Measurements from ENCODE around the gene ZRANB1. TPM values are rescaled to one million over a fixed set of nuclear protein-coding genes. Genes with fewer than 3 reads are reported as not detected.

Gene ZRANB1
- total RNA-seq, 4 donors from 2014 or later: 35.5 to 48.7 (median 44.3) TPM

- Histone ChIP-seq H3K36me3 (peaks cover 0 to 98% of the 10 kb centered on the region in 2 donors), H3K4me1 (peaks cover 0 to 27% (median 8%) of the 10 kb centered on the region in 3 donors), H3K27ac (no peak overlapping the region), H3K27me3 (no peaks in the 10 kb centered on the region), H3K4me3 (no peak overlapping the region), H3K9me3 (no peaks in the 10 kb centered on the region)
- TF ChIP-seq POLR2A (IDR thresholded peaks at IDR 0.05): no peak
- 91 to 94% methylated on average over 11 to 14 of the region's 21 CpGs for WGBS, 2 donors (ENCODE audit: low coverage in 1 of 2)
- no peak for ATAC-seq
Observed at GRCh38 chr10:124993736-124994451, 52.0 kb downstream of the ZRANB1 start.

DNA sequence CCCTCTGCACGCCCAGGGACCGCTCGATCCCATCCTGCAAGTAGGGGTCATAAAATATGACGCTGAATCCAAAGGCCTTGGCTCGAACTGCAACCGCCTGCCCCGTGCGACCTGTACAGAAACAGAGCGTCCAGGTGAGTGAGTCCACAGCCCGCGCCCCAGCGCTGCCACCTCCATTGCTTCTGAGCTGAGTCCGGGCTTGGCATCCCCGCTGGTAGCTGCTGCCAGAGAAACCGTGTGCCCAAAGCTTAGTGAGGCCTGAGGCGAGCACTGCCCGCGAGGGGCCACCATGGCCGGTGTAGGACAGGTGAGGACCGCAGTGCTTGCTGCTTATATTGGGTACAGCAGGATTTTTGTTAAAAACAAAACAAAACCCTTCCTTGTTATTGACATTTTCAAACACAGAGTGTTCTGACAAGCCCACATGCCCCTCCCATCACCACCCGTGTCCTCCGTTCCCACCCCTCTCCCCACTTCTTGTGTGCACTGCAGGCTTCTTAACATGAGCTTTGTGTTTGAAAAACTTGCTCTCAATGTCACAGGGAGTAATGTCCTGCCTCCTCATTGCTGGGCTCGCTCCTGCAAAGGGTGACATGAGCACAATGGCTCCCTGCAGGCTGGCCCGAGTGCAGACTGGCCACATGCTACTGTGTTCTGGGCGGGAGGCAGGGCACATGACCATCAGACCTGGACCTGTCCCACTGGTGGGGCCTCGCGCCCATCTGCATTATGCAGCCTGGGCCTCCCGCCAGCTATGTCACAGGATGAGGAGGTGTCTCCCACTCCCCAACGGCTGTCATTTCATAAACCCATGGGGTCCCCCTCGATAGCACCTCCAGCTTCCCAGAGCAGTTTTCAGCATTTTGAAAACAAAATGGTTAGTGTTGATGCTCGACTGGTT lies 52.9 kb downstream of the ZRANB1 start:
- no peaks in the 10 kb centered on the region for H3K27me3 ChIP-seq
- no peaks in the 10 kb centered on the region for H3K9me3 ChIP-seq
- no peak for ATAC-seq
- H3K4me1 ChIP-seq: peaks cover 5 to 33% (median 16%) of the 10 kb centered on the region in 3 donors
- peaks cover 0 to 94% of the 10 kb centered on the region in 2 donors for H3K36me3 ChIP-seq
- no peak for TF ChIP-seq POLR2A (IDR thresholded peaks at IDR 0.05)
- TF ChIP-seq CTCF (IDR thresholded peaks at IDR 0.05): no peak
- TF ChIP-seq EP300 (IDR thresholded peaks at IDR 0.05): no peak
- TF ChIP-seq POLR2AphosphoS5 (IDR thresholded peaks at IDR 0.05): no peak
- 65 to 92% methylated on average over 5 to 17 of the region's 31 CpGs for WGBS, 2 donors (ENCODE audit: low coverage in 1 of 2)
- no peak overlapping the region for H3K4me3 ChIP-seq
- peak overlapping the region in 1 of 4 donors; percentile 14 for H3K27ac ChIP-seq

DNA sequence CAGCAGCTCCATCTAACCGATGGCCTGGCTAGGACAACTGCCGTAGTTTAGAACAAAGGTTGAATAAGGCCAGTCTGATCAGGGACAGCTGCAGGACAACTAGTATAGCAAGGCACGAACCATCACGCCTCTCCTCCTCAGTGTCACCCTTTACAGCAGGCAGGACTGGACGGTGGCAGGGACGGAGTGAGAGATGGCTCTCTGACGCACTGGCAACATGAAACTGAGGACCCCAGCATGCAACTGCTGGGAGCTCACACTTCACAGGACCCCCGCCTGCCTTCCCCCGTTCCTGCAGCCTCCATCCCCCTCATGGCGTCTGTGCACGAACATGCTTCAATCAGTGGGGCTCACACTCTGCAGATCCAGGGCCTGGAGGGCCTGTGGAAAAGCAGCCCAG lies 53.7 kb downstream of the ZRANB1 start:
- 81 to 100% methylated on average over 1 to 4 of the region's 11 CpGs for WGBS, 2 donors (ENCODE audit: low coverage in 1 of 2)
- Histone ChIP-seq H3K4me3 (no peak overlapping the region), H3K27me3 (no peaks in the 10 kb centered on the region), H3K36me3 (peaks cover 0 to 92% of the 10 kb centered on the region in 2 donors), H3K9me3 (no peaks in the 10 kb centered on the region), H3K4me1 (peaks cover 5 to 41% (median 23%) of the 10 kb centered on the region in 3 donors), H3K27ac (no peak overlapping the region)
- TF ChIP-seq CTCF (IDR thresholded peaks at IDR 0.05): no peak
- no peak for TF ChIP-seq EP300 (IDR thresholded peaks at IDR 0.05)
- no peak for TF ChIP-seq POLR2A (IDR thresholded peaks at IDR 0.05)
- no peak for TF ChIP-seq POLR2AphosphoS5 (IDR thresholded peaks at IDR 0.05)
- no peak for ATAC-seq

DNA sequence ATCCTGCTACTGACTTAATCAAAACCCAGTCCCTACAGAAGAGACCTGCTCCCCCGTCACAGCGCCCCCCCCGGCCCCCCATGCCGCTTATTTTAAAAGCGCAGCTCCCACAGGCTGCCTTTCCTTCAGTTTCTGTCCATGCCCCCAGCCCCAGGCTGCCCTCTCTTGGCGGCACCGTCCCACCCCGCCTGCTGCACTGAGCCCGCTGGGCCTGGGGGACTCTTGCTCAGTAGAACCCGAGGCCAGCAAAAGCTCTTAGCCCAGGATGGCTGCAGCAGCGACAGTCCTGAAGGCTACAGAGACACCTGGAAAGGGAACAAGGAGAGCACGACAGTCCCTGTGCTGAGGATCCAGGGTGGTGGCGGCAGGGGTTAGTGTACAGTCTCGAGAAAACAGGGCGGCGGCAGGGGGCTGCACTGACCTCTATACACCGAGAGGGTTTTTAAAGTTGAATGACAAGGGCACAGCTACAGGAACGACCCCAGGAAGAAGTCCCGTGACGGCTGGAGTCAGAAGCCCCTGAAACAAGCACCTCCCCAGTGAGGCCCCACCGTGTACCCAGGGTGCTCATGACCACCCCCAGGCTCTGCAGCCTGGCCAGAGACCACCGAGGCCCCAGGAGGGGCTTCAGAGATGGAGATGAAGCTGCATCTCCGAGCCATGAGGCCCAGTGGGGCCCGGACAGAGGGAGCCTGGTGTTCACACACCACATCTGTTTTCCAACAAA lies 54.4 kb downstream of the ZRANB1 start:
- Histone ChIP-seq H3K4me1 (peaks cover 5 to 47% (median 30%) of the 10 kb centered on the region in 3 donors), H3K27ac (no peak overlapping the region), H3K36me3 (peaks cover 0 to 92% of the 10 kb centered on the region in 2 donors), H3K27me3 (no peaks in the 10 kb centered on the region), H3K4me3 (no peak overlapping the region), H3K9me3 (no peaks in the 10 kb centered on the region)
- WGBS, 2 donors (ENCODE audit: low coverage in 1 of 2): 78% methylated on average over 6 of the region's 24 CpGs; no CpG with 5 or more reads in 1 of the 2 donors
- no peak for ATAC-seq
- no peak for TF ChIP-seq EP300 (IDR thresholded peaks at IDR 0.05)

DNA sequence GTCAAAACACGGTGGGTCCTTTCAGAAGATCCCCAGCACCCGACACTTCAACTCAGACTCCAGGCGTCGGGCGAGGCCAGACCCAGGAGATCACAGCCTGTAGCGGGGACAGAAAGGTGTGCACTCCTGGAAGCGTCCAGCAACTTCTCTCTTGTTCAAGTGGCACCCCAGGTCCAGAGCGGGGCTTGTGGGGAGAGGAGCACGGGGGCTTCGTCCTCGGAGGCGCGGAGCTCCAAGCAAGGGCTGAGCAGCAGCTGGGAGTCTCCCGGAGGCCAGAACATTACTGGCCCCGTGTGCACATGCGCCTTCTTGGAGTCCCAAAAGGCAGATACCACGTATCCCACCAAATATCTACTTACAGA lies 54.9 kb downstream of the ZRANB1 start:
- no peak overlapping the region for H3K27ac ChIP-seq
- H3K27me3 ChIP-seq: no peaks in the 10 kb centered on the region
- H3K4me3 ChIP-seq: no peak overlapping the region
- TF ChIP-seq POLR2A (IDR thresholded peaks at IDR 0.05) (no peak), POLR2AphosphoS5 (IDR thresholded peaks at IDR 0.05) (no peak), CTCF (IDR thresholded peaks at IDR 0.05) (no peak), EP300 (IDR thresholded peaks at IDR 0.05) (no peak)
- H3K4me1 ChIP-seq: peaks cover 5 to 53% (median 34%) of the 10 kb centered on the region in 3 donors
- no peak for ATAC-seq
- 100% methylated on average over 1 to 2 of the region's 17 CpGs for WGBS, 2 donors (ENCODE audit: low coverage in 1 of 2)
- peaks cover 0 to 92% of the 10 kb centered on the region in 2 donors for H3K36me3 ChIP-seq
- H3K9me3 ChIP-seq: no peaks in the 10 kb centered on the region

All from gastroesophageal sphincter (tissue), 4 donors.